Gastroesophageal sphincter (tissue), 4 donors: Measurements from ENCODE around the gene ERAL1. TPM values are rescaled to one million over a fixed set of nuclear protein-coding genes. Genes with fewer than 3 reads are reported as not detected.

Experiments
- ATAC-seq: fragments of 150-250 bp; one replicate; pipeline ENCODE4 v1.9.1; 2016; ENCODE audit warnings: mild to moderate bottlenecking, moderate library complexity
- H3K27ac ChIP-seq, 4 donors: fragments of 200-600 bp; sonication (generic) in 3 of 4; 1 replicate in 3 of 4; 2 replicates in 1 of 4; pipeline ENCODE4 v1.5.1; 2016 to 2019
- H3K27me3 ChIP-seq: fragments of 200-600 bp; sonication (generic); one replicate; pipeline ENCODE4 v1.5.1; 2019
- H3K36me3 ChIP-seq, 2 donors: fragments of 200-600 bp; sonication (generic); one replicate each; pipeline ENCODE4 v1.5.1; 2019; ENCODE audit warnings: control low read depth in 1 of 2
- H3K4me1 ChIP-seq, 3 donors: fragments of 200-600 bp; sonication (generic); 1 replicate in 2 of 3; 2 replicates in 1 of 3; pipeline ENCODE4 v1.5.1; 2016 to 2019; ENCODE audit warnings: control low read depth in 2 of 3
- H3K4me3 ChIP-seq, 2 donors: fragments of 200-600 bp; sonication (generic); one replicate each; pipeline ENCODE4 v1.5.1; 2019; ENCODE audit warnings: mild to moderate bottlenecking in 1 of 2, moderate library complexity in 1 of 2
- H3K9me3 ChIP-seq, 3 donors: fragments of 200-600 bp; sonication (generic); one replicate each; pipeline ENCODE4 v1.5.1; 2017 to 2019; ENCODE audit warnings: control low read depth in 2 of 3
- CTCF ChIP-seq, 4 experiments: fragments of 200-600 bp in 2 of 4; fragments of 450-650 bp in 2 of 4; sonication (generic) in 1 of 4; IDR thresholded peaks; one replicate each; pipeline ENCODE4 v1.5.1; 2017 to 2019; ENCODE audit warnings: antibody characterized with exemption in 4 of 4, mild to moderate bottlenecking in 2 of 4, moderate library complexity in 2 of 4
- EP300 ChIP-seq: sonication (generic); formaldehyde crosslinking; IDR thresholded peaks from one replicate; pipeline ENCODE4 v1.6.1; 2017; ENCODE audit warnings: antibody characterized with exemption, mild to moderate bottlenecking
- POLR2A ChIP-seq, 2 donors: fragments of 450-650 bp; IDR thresholded peaks; one replicate each; pipeline ENCODE4 v1.6.1; 2017; ENCODE audit warnings: antibody characterized with exemption in 2 of 2, mild to moderate bottlenecking in 2 of 2, moderate library complexity in 1 of 2
- POLR2AphosphoS5 ChIP-seq: sonication (generic); formaldehyde crosslinking; IDR thresholded peaks from one replicate; pipeline ENCODE4 v1.6.1; 2017; ENCODE audit warnings: antibody characterized with exemption
- WGBS, 2 donors: methylation state at CpG; one replicate each; pipeline ENCODE4 v1.1.5; 2018; ENCODE audit warnings: low coverage in 1 of 2; 5-methylcytosine and 5-hydroxymethylcytosine counted together
- total RNA-seq, 4 donors: library from RNA; depleted of rRNA; stranded (reverse); fragments of >200 nt; gene quantifications; one replicate each; pipeline ENCODE4 v1.1.0, GENCODE V29; 2016

ERAL1 gene
- total RNA-seq, 4 donors from 2014 or later: 25.8 to 48.3 (median 29.2) TPM

GRCh38 chr17:28881533-28882056 is 26.8 kb downstream of the ERAL1 start:
- Histone ChIP-seq H3K36me3 (peaks cover 0 to 92% of the 10 kb centered on the region in 2 donors), H3K4me3 (no peak overlapping the region), H3K27ac (no peak overlapping the region), H3K9me3 (no peaks in the 10 kb centered on the region), H3K27me3 (no peaks in the 10 kb centered on the region), H3K4me1 (no peaks in the 10 kb centered on the region)
- no peak for ATAC-seq
- 86 to 100% methylated on average over 3 to 15 of the region's 17 CpGs for WGBS, 2 donors
- no peak for TF ChIP-seq POLR2AphosphoS5
- no peak for TF ChIP-seq EP300

- WGBS, 2 donors: 77% methylated on average over 11 of the region's 18 CpGs; no CpG with 5 or more reads in 1 of the 2 donors
- Histone ChIP-seq H3K27ac (no peak overlapping the region), H3K9me3 (no peaks in the 10 kb centered on the region), H3K4me3 (no peak overlapping the region), H3K36me3 (peaks cover 0 to 99% of the 10 kb centered on the region in 2 donors), H3K27me3 (no peaks in the 10 kb centered on the region), H3K4me1 (no peaks in the 10 kb centered on the region)
- TF ChIP-seq POLR2A (IDR thresholded peaks at IDR 0.05): no peak
- no peak for TF ChIP-seq EP300
- no peak for TF ChIP-seq POLR2AphosphoS5
- TF ChIP-seq CTCF (IDR thresholded peaks at IDR 0.05): no peak
- ATAC-seq: no peak
Observed at GRCh38 chr17:28882154-28882895, 27.5 kb downstream of the ERAL1 start.

GRCh38 chr17:28883967-28884702 is 29.3 kb downstream of the ERAL1 start:
- no peaks in the 10 kb centered on the region for H3K4me1 ChIP-seq
- H3K27me3 ChIP-seq: no peaks in the 10 kb centered on the region
- 83 to 90% methylated on average over 1 to 8 of the region's 27 CpGs for WGBS, 2 donors
- ATAC-seq: no peak
- H3K36me3 ChIP-seq: peaks cover 0 to 92% of the 10 kb centered on the region in 2 donors
- TF ChIP-seq EP300: no peak
- no peak overlapping the region for H3K4me3 ChIP-seq
- H3K27ac ChIP-seq: no peak overlapping the region
- H3K9me3 ChIP-seq: no peaks in the 10 kb centered on the region

- Histone ChIP-seq H3K9me3 (no peaks in the 10 kb centered on the region), H3K36me3 (peaks cover 0 to 79% of the 10 kb centered on the region in 2 donors), H3K27me3 (no peaks in the 10 kb centered on the region), H3K27ac (no peak overlapping the region), H3K4me3 (no peak overlapping the region), H3K4me1 (peaks cover 0 to 8% (median 0%) of the 10 kb centered on the region in 3 donors)
- 71 to 81% methylated on average over 1 to 3 of the region's 4 CpGs for WGBS, 2 donors
- ATAC-seq: no peak
- no peak for TF ChIP-seq EP300
- TF ChIP-seq POLR2A (IDR thresholded peaks at IDR 0.05): no peak
- no peak for TF ChIP-seq POLR2AphosphoS5
- TF ChIP-seq CTCF (IDR thresholded peaks at IDR 0.05): no peak
Observed at GRCh38 chr17:28885363-28885762, 30.5 kb downstream of the ERAL1 start.

GRCh38 chr17:28885951-28886350 is 31.1 kb downstream of the ERAL1 start:
- Histone ChIP-seq H3K4me1 (peaks cover 0 to 14% (median 0%) of the 10 kb centered on the region in 3 donors), H3K27ac (no peak overlapping the region), H3K9me3 (no peaks in the 10 kb centered on the region), H3K4me3 (no peak overlapping the region), H3K27me3 (no peaks in the 10 kb centered on the region), H3K36me3 (peaks cover 0 to 76% of the 10 kb centered on the region in 2 donors)
- TF ChIP-seq EP300 (no peak), POLR2A (IDR thresholded peaks at IDR 0.05) (no peak)
- ATAC-seq: no peak
- 80% methylated on average over 2 of the region's 10 CpGs; no CpG with 5 or more reads in 1 of the 2 donors for WGBS, 2 donors

- peaks cover 0 to 63% of the 10 kb centered on the region in 2 donors for H3K36me3 ChIP-seq
- H3K4me3 ChIP-seq: no peak overlapping the region
- WGBS, 2 donors: 75 to 80% methylated on average over 1 to 2 of the region's 12 CpGs
Observed at GRCh38 chr17:28887871-28888471, 33.2 kb downstream of the ERAL1 start.

More at GRCh38 chr17:28887871-28888471, 33.2 kb downstream of the ERAL1 start:
- Histone ChIP-seq H3K9me3 (no peaks in the 10 kb centered on the region), H3K27me3 (no peaks in the 10 kb centered on the region), H3K4me1 (peaks cover 0 to 31% (median 0%) of the 10 kb centered on the region in 3 donors), H3K27ac (no peak overlapping the region)
- no peak for ATAC-seq
- no peak for TF ChIP-seq CTCF (IDR thresholded peaks at IDR 0.05)
- TF ChIP-seq POLR2AphosphoS5: no peak
